Measurements from ENCODE around the gene SEBOX. TPM values are rescaled to one million over a fixed set of nuclear protein-coding genes. Genes with fewer than 3 reads are reported as not detected.
A peak's percentile ranks its signal among the peaks of the same experiment; 100 is the strongest.

SEBOX gene
- total RNA-seq, 1 donor from 2014 or later, result not detected

DNA sequence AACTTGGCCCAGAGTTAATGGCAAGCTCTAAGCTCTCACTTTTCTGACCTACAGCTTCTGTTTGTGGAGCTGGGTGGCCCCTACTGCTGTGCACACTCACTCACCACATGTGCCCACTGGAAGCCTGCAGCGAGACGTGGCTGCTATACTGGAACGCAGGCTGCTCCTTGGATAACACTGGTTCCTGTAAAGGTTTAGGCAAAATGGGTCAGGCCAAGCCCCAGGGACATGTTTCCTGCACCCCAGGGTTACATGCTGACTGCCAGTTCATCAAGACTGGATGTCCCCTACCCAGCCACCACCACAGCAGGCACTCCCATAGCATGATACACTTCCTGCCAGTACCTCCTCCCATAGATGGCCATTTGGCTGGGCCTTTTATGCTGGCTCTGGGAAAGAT lies 16.0 kb downstream of the SEBOX start:
- Mint-ChIP-seq H3K4me3 (ENCODE audit: low read depth) (no peak overlapping the region), H3K36me3 (ENCODE audit: insufficient read depth) (peaks cover 15% of the 10 kb centered on the region), H3K27ac (no peak overlapping the region), H3K27me3 (no peaks in the 10 kb centered on the region), H3K9me3 (ENCODE audit: low read depth) (no peaks in the 10 kb centered on the region), H3K4me1 (ENCODE audit: low read depth) (no peaks in the 10 kb centered on the region)
- TF ChIP-seq CTCF (IDR thresholded peaks at IDR 0.05; ENCODE audit: unreplicated experiment), result no peak
- no peak for DNase-seq (ENCODE audit: low spot score, unreplicated experiment)

DNA sequence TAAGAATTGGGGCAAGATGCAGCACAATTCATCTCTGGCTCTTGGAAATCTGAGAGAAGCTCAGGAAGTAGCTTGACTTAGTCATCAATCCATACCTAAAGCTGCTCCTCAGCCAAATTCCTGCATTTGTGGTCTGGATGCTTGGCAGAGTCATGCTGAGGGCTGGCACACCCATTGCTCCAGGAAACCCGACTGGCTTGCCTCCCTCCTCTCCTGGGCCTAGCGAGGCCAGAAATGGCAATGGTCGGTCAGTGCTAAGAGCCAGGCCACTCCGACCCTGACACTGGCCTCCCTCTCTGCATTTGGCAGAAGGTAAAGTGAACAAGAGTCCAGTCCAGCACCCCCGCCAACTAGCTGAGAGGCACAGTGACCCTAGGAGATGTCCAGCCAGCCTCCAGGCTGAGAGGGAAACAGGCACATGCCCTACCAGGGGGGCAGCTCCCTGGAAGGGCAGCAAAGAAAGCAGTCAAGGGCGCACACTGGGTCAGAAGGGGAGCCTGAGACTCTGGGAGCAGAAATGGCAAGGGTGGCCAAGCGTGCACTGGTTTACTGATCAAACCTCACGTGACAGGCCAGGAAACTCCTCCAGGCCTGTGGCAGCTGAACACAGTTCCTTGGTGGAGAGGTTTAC lies 17.6 kb downstream of the SEBOX start:
- Mint-ChIP-seq H3K4me1 (ENCODE audit: low read depth) (no peaks in the 10 kb centered on the region), H3K36me3 (ENCODE audit: insufficient read depth) (peaks cover 13% of the 10 kb centered on the region), H3K9me3 (ENCODE audit: low read depth) (no peaks in the 10 kb centered on the region), H3K4me3 (ENCODE audit: low read depth) (no peak overlapping the region), H3K27ac (peak overlapping the region; percentile 29), H3K27me3 (no peaks in the 10 kb centered on the region)
- no peak for DNase-seq (ENCODE audit: low spot score, unreplicated experiment)
- no peak for TF ChIP-seq CTCF (IDR thresholded peaks at IDR 0.05; ENCODE audit: unreplicated experiment)

DNA sequence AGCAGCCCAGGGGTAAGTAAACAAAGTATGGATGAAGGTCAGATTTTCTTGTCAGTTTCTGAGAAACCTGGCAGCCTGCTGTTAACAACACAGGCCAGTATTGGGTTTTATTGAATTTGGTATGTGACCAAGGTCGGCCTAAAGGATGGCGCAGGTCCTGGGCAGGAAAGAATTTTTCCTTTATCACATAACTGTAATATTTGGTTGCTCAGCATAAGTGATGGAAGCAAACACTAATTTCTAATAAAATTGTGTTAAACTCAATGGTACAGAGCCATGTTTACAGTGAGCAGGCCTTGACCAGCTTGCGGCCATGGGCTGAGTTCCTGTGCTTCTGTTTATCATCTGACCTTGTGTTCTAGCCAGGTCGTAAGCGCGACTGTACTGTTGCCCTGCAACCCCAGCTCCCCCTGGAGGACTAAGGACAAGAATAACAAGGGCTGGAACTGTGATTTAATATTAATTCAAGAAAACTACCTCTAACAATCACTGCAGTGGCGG lies 18.2 kb downstream of the SEBOX start:
- DNase-seq (ENCODE audit: low spot score, unreplicated experiment), result no peak
- Mint-ChIP-seq H3K27ac (peak overlapping the region; percentile 29), H3K4me3 (ENCODE audit: low read depth) (no peak overlapping the region), H3K27me3 (no peaks in the 10 kb centered on the region), H3K4me1 (ENCODE audit: low read depth) (no peaks in the 10 kb centered on the region), H3K36me3 (ENCODE audit: insufficient read depth) (peaks cover 12% of the 10 kb centered on the region), H3K9me3 (ENCODE audit: low read depth) (no peaks in the 10 kb centered on the region)
- peak; percentile 37 for TF ChIP-seq CTCF (IDR thresholded peaks at IDR 0.05; ENCODE audit: unreplicated experiment)

GRCh38 chr17:28346199-28346580 lies 18.8 kb downstream of the SEBOX start:
- H3K9me3 Mint-ChIP-seq (ENCODE audit: low read depth), result no peaks in the 10 kb centered on the region
- DNase-seq (ENCODE audit: low spot score, unreplicated experiment), result no peak
- no peaks in the 10 kb centered on the region for H3K27me3 Mint-ChIP-seq
- no peak overlapping the region for H3K27ac Mint-ChIP-seq
- no peaks in the 10 kb centered on the region for H3K4me1 Mint-ChIP-seq (ENCODE audit: low read depth)
- H3K36me3 Mint-ChIP-seq (ENCODE audit: insufficient read depth), result peaks cover 13% of the 10 kb centered on the region
- H3K4me3 Mint-ChIP-seq (ENCODE audit: low read depth), result no peak overlapping the region
- no peak for TF ChIP-seq CTCF (IDR thresholded peaks at IDR 0.05; ENCODE audit: unreplicated experiment)

DNA sequence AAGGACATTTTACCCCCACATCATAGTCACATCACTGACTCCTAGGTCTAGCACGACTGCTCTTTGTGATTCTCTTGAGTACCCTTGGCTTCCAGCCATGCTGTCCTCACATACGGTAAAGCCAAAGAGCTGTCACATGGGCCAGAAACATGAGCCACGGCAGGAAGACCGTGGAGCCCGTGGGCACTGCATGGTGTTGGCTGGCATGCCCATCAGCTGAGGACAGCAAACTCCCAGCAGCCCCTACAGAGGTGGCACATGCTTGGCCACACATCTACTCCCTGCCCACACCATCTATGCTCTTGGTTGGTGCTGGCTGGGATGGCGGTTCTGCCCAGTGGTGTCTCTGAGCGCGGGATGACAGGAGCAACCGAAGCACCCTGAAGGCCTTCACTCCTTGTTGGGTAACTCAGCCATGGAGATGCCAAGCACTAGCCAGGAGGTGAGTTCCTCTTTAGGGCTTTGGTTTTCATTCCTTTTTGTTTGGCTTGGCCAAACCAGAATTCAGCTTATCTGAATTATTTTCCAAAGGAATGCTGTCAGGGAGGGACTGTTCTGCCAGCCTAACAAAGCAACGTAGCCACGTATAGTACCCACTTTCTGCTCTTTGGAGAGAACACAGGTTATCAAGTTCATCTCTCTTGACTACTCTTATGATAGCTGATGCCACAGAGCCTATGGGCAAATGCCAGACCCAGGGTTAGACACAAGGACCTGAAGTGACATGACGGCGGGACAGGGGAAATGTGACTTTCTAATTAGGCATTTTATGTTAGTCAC lies 19.4 kb downstream of the SEBOX start:
- no peak for DNase-seq (ENCODE audit: low spot score, unreplicated experiment)
- no peaks in the 10 kb centered on the region for H3K4me1 Mint-ChIP-seq (ENCODE audit: low read depth)
- no peak for TF ChIP-seq CTCF (IDR thresholded peaks at IDR 0.05; ENCODE audit: unreplicated experiment)
- no peaks in the 10 kb centered on the region for H3K27me3 Mint-ChIP-seq
- no peak overlapping the region for H3K4me3 Mint-ChIP-seq (ENCODE audit: low read depth)
- peak overlapping the region; percentile 56 for H3K27ac Mint-ChIP-seq
- H3K36me3 Mint-ChIP-seq (ENCODE audit: insufficient read depth), result peaks cover 9% of the 10 kb centered on the region
- no peaks in the 10 kb centered on the region for H3K9me3 Mint-ChIP-seq (ENCODE audit: low read depth)

Data from progenitor cell of endocrine pancreas (in vitro differentiated cells).